Activated T-cell treated with anti-CD3 and anti-CD28 coated beads for 1 hour (primary cell): ENCODE results near the gene NALF2.

Source experiments
- DNase-seq: peaks from one replicate; pipeline ENCODE4 v3.0.0-alpha.2; 2020; ENCODE audit warnings: low read depth

The NALF2 gene

GRCh38 chrX:69503782-69504625 lies at the start of gene NALF2:
NALF2 (plus strand) TSS chrX:69504326; CDS start chrX:69505283, 957 bp downstream.
- no peak for DNase-seq

GRCh38 chrX:69457756-69458155 lies 46.4 kb upstream of the NALF2 start:
- DNase-seq: no peak

GRCh38 chrX:69466546-69466945 lies 37.6 kb upstream of the NALF2 start:
- DNase-seq: no peak

GRCh38 chrX:69469975-69470374 lies 34.2 kb upstream of the NALF2 start:
- DNase-seq: no peak

GRCh38 chrX:69489625-69490024 lies 14.5 kb upstream of the NALF2 start:
- DNase-seq: no peak

GRCh38 chrX:69493193-69493592 lies 10.9 kb upstream of the NALF2 start:
- no peak for DNase-seq

- no peak for DNase-seq
These were observed 10.4 kb upstream of the NALF2 start for GRCh38 chrX:69493766-69494165.

- no peak for DNase-seq
These were observed 7.9 kb upstream of the NALF2 start for GRCh38 chrX:69496183-69496582.

GRCh38 chrX:69501429-69501828 lies 2.7 kb upstream of the NALF2 start:
- no peak for DNase-seq

- no peak for DNase-seq
These were observed 821 bp upstream of the NALF2 start for GRCh38 chrX:69503228-69503781.

- no peak for DNase-seq
These were observed 793 bp downstream of the NALF2 start for GRCh38 chrX:69504626-69505612.

GRCh38 chrX:69505772-69506616 lies 1.9 kb downstream of the NALF2 start:
- no peak for DNase-seq

GRCh38 chrX:69506617-69507499 lies 2.7 kb downstream of the NALF2 start:
- DNase-seq: no peak

- no peak for DNase-seq
These were observed 3.3 kb downstream of the NALF2 start for GRCh38 chrX:69507500-69507789.

- no peak for DNase-seq
These were observed 4.5 kb downstream of the NALF2 start for GRCh38 chrX:69508610-69509009.

- no peak for DNase-seq
These were observed 6.1 kb downstream of the NALF2 start for GRCh38 chrX:69510137-69510715.

- DNase-seq: no peak
These were observed 6.9 kb downstream of the NALF2 start for GRCh38 chrX:69510914-69511513.

- no peak for DNase-seq
These were observed 17.9 kb downstream of the NALF2 start for GRCh38 chrX:69522052-69522451.

GRCh38 chrX:69523314-69523713 lies 19.2 kb downstream of the NALF2 start:
- no peak for DNase-seq

- DNase-seq: no peak
These were observed 20.7 kb downstream of the NALF2 start for GRCh38 chrX:69524781-69525363.
